Esophagus squamous epithelium (tissue), 4 donors: ENCODE measurements around the gene TMSB15B.
"Not testable (repeated sequence)": the region's sequence is repeated elsewhere in the genome, so short reads cannot be mapped to it uniquely, and the experiment has no call there.

Experiments used
- CTCF ChIP-seq, 6 experiments: fragments of 450-650 bp in 4 of 6; fragments of 200-600 bp in 2 of 6; sonication (generic) in 2 of 6; IDR thresholded peaks; one replicate each; pipeline ENCODE4 v1.5.1; 2016 to 2019; ENCODE audit warnings: antibody characterized with exemption in 6 of 6, mild to moderate bottlenecking in 4 of 6, moderate library complexity in 4 of 6
- POLR2A ChIP-seq, 4 donors: fragments of 450-650 bp; IDR thresholded peaks; one replicate each; pipeline ENCODE4 v1.6.1; 2017; ENCODE audit warnings: antibody characterized with exemption in 4 of 4, mild to moderate bottlenecking in 4 of 4, moderate library complexity in 3 of 4

GRCh38 chrX:103940257-103940656, 22.2 kb upstream of the TMSB15B start:
- not testable (repeated sequence) for TF ChIP-seq CTCF, POLR2A (IDR thresholded peaks at IDR 0.05)
